Stimulated activated CD4-positive, alpha-beta T cell treated with anti-CD3 and anti-CD28 coated beads, Interleukin-12 subunit alpha, Interleukin-12 subunit beta, amount 100 ng/mL, for 4 hours (primary cell): ENCODE measurements around the gene HCCS.
A peak's percentile ranks its signal among the peaks of the same experiment; 100 is the strongest.

ENCODE experiments used
- DNase-seq: peaks from one replicate; pipeline ENCODE4 v3.0.0-alpha.2; 2020

Gene HCCS

DNA sequence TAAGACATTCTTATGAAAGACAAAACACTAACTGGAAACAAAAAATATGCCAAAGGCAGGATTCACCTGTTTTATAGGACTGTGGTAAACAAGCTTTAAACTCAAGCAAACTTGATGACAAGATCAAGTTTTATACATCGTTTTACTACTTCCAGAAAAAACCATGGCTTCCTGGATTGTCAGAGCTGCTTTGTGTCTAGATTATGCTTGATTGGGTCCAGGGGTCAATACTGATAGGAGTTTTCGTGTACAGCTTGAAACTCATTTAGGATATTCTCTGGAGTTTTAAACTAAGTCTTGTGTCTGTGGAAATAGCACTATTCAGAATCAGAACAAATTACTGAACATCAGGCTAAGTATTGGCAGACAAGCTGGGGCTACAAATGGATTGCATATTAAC lies 13.0 kb downstream of the HCCS start:
- no peak for DNase-seq

DNA sequence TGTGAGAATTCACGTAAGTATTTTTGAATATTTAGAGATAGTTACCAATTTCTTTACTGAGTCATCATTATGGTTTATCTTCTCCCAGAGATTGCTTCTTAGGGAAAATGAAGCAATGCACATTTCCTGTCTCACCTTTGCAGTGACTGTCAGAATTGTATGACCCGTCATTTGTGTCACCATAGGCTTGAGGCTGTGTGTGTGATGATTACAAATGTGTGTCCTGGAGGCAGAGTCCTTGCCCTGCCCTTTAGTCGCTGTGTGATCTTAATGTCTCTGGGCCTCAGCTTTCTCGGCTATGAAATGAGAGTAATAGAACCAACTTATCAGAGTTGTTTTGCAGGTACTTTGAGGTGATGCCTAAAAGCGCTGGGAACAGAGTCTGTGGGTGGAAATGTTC lies 13.9 kb downstream of the HCCS start:
- no peak for DNase-seq

DNA sequence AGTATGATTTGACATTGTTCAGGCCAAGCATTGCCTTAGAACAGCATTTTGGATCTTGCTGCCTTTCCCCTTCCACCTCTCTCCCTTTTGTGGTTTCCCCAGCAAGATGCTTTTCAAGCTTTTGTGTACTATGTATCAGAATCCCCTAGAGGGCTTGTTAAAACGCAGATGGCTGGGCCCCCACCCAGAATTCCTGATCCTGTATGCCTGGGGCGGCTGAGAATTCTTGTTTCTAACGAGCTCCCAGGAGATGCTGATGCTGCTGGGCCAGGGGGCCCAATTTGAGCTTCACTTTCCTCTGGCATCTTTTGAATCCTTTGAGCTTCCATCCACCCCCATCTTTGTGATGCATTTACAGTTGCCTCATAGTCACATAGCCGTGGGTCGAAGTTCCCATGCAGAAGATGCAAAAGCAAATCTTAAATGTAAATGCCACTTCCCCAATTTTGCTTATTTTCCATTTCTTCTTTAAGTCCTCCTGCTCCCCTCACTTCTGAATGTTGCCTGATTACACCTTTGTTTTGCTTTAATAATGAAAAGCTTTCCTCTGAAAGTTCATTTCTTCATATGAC lies 18.5 kb downstream of the HCCS start:
- DNase-seq: no peak

DNA sequence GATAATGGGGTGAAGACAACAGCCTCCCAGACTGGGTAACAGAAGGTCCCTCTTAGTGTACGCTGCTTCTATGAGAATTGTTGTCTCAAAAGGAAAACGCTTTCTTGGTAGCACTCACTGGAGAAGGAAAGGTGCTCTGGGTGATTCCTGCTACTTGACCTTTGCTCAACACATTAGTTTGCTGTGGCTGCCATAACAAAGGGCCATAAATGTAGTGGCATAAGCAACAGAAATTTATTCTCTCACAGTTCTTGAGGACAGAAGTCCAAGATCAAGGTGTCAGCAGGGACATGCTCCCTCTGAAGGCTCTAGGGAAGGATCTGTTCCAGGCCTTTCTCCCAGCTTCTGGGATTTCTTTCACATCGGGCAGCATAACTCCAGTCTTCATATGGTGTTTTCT lies 19.0 kb downstream of the HCCS start:
- no peak for DNase-seq

GRCh38 chrX:11131146-11131545 lies 20.0 kb downstream of the HCCS start:
- DNase-seq: no peak

DNA sequence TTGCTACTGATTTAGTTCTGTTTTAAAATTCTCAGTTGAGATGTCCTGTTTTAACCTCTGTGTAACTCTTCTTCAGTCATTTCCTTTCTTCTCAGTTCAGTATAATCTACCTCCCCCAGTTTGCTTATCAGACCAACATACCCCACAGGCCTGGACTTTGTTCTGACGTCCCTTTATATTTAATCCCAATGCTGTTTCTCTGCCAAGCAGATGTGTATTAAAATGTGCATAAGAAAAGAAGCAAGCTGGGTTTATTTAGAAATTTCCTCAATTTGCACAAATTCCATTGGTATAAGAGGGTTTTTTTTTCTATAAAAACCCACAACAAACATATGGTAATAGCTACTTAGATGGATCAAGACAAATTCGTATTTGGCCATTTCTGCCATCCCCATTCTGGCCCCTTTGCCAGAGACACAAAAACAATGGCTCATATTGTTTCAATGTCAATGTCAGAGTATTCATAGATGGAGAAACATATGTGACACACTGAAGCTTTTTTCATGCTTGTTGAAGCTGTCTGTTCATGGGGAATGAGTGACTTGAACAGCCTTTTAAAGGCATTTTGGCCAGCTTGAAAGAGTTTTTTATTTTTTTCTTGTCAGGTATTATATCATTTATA lies 24.5 kb downstream of the HCCS start:
- no peak for DNase-seq

DNA sequence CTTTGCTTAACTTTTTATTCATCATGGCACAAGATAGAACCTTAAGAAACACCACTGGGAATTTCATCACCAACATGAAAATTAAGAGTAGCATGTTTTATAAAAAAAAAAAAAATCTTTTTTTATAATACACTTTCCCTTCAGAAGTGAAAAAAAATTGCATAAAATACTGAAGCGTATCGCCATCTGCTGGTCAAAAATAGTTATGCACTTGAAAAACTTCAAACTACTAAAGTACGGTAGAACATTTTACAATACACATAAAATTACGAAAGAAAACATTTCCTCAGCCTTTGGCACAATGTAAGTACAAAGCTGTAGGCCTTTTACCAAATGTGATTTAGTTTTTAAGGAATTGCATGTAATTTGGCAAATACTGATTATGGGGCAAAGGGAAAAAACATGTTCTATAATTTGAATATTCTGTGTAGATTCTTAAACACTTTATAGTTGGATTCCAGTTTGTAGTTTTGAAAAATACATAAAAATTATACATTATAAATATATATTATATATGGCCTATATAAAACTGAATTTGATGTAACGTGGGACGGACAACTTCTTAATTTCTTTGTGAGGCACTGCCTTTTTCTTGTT lies 26.5 kb downstream of the HCCS start:
- DNase-seq: no peak

DNA sequence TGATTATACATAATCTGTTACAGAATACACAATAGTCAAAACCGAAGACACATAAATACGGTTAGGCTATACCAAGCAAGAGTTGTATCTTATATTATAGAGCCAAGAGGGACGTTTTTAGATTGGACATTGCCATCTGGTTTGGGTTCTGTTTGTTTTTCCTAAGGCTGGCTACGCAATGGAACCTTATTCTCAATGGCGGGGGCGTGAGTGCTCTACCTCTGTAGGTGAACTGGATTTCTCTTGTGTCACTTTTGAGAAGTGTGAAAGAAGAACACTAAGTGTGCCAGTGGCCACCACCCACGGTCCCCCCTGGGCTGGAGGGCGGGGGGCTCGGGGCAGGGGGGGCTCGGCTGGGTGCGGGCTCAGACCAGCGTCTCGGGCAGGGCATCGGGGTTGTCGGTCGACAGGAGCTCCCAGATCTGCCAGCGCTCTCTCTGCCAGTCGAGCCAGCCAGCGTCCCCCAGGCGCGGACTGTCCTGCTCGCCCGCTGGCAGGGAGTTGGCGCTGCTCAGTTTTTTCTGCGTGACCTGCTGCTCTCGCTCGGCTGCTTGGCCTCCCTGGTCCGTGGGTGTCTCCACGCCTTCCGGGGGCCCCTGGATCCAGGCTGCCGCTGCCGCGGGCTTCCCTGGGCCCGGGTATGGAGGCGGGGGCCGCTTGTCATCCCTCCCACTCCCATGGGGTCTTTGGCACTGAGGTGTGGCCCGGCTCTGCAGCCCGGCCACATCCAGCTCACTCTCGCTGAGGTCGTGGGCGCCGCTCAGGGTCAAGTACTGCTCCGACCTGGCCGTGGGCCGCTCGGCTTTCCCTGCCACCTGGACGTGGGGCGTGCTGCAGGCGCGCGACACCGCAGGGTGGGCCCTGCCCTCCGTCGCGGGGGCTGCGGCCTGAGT lies 27.6 kb downstream of the HCCS start:
- DNase-seq: no peak

- DNase-seq: peak; percentile 4
Observed at GRCh38 chrX:11143931-11144678, 33.0 kb downstream of the HCCS start.

GRCh38 chrX:11146411-11146810 lies 35.3 kb downstream of the HCCS start:
- DNase-seq: no peak

GRCh38 chrX:11148401-11148800 lies 37.3 kb downstream of the HCCS start:
- DNase-seq: no peak

DNA sequence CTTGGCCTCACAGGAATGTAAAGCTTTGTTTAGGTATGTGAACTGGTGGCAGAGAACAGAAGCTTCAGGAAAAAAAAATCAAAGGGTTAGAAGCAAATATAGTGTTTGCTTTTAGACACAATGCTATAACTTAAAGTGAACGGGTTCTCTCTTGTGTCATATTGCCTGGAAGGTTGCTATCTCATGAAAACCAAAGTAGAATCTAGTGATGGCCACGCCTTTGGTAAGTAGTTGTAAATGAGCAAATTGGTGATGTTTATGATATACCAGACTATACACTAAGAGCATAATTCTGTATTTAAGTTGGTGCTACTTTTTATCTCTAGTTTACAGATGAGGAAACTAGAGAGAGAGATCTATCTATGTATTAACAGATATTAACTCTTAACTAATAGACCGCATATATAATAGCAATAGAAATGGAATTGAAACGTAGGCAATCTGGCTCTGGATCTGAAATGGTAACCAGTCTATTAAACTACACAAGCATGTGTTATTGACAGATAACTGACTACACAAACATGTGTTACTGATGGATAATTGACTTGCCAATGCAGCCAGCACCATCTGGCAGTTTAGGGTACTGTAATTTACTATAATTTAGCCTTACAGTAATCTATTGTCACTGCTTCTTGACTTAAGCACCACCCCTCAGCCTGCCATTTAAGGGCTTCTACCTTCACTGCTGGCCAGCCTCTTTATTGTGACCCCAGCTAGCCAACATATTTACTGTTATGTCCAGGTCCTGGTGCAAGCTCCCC lies 40.8 kb downstream of the HCCS start:
- DNase-seq: no peak

DNA sequence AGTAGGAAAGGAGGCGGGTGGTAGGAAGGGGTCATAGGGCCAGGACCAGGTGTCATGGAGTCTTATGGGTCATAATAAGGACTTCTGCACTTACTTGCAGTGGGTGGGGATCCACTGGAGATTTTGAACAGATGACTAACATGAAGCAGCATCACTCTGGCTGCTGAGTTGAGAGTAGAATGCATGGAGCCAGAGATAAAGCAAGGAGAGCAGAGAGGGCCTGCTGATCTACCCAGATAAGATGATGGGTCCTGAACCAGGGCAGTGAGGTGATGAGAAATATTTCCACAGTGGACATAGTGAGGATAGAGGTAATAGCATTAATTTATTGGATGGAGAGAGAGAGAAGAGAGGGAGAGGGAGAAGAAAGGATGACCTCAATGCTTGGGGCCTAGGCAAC lies 48.0 kb downstream of the HCCS start:
- DNase-seq: no peak

DNA sequence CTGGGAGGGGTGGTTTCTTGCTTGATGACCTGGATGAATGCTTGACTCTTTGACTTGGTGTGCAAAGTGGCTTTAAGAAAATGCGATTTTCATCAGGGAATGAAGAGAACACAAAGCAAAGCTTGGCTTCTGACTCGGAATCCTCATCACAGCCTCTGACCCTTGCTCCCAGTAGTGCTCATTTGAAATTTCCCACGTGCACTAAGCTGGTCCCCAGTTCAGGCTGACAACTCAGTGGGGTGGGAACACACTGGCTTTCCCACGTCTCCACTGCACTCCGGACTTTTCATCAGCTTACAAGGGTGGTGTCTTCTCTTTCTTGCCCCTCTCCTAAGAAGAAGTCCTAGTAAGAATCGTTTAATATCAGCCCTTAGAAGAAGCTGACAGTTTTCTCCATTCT lies 53.3 kb downstream of the HCCS start:
- DNase-seq: no peak

- no peak for DNase-seq
Observed at GRCh38 chrX:11171956-11172355, 60.8 kb downstream of the HCCS start.

DNA sequence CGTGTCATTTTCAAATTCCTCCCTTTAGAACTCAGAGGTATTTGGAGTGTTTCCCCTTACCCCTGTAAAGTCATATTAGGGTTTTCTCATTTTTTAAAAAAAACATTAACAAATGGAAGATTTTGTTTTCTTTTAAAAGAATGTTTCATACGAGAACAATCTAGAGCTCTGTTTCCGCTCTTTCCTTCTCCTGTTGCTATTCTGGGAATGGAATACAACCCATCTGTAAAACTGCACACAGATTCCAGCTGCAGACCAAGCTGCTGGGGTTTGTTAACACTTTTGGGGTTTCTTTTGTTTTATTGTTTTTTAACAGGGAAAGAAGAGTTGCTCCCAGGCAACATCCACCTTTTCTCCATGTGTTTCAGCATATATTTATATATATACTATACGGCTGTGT lies 61.3 kb downstream of the HCCS start:
- DNase-seq: no peak
